Duodenal mucosa (tissue), 2 donors: ENCODE results near the gene ANKRD66.
"Not testable (repeated sequence)": the region's sequence is repeated elsewhere in the genome, so short reads cannot be mapped to it uniquely, and the experiment has no call there.

Source experiments
- H3K27ac ChIP-seq: one replicate; pipeline ENCODE4 v1.7.0; 2013; ENCODE audit warnings: low read depth, low read length
- H3K27me3 ChIP-seq, 2 donors: one replicate each; pipeline ENCODE4 v1.7.0; 2013; ENCODE audit warnings: low read length in 2 of 2, control low read depth in 1 of 2; ENCODE audit not compliant: insufficient read depth in 2 of 2, control insufficient read depth in 1 of 2
- H3K36me3 ChIP-seq, 2 donors: one replicate each; pipeline ENCODE4 v1.7.0; 2013; ENCODE audit warnings: low read length in 2 of 2, control low read depth in 1 of 2; ENCODE audit not compliant: insufficient read depth in 2 of 2, control insufficient read depth in 1 of 2
- H3K4me1 ChIP-seq, 2 donors: one replicate each; pipeline ENCODE4 v1.7.0; 2013; ENCODE audit warnings: low read length in 2 of 2, control low read depth in 1 of 2; ENCODE audit not compliant: insufficient read depth in 2 of 2, control insufficient read depth in 1 of 2
- H3K4me3 ChIP-seq, 2 donors: one replicate each; pipeline ENCODE4 v1.7.0; 2013; ENCODE audit warnings: low read length in 2 of 2, low read depth in 1 of 2
- H3K9ac ChIP-seq, 2 donors: one replicate each; pipeline ENCODE4 v1.7.0; 2013; ENCODE audit warnings: low read length in 2 of 2, low read depth in 1 of 2
- H3K9me3 ChIP-seq, 2 donors: one replicate each; pipeline ENCODE4 v1.7.0; 2013; ENCODE audit warnings: low read length in 2 of 2, control low read depth in 1 of 2; ENCODE audit not compliant: control insufficient read depth in 1 of 2

Gene ANKRD66

DNA sequence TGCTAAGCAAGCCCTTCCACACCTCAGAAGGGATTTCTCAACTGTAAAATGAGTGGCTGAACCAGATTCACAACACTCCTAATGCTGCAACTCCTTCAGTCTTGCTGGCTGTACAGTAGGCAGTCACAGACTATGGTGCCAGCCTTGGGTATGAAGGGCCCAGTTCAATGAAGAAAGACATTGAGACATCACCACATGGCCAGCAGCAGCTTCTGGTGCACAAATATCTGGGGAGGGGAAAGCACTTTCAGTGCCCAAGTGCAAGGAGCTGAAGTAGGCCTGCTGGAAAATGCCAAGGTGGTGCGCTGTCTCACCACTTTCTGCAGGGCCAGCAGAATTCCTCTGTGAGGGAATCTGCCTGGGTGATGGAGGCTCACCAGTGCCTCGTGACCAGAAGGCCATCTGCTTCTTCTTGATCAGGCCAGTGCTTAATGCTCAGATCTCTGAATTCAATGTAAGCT, 13.4 kb upstream of the ANKRD66 start:
- Histone ChIP-seq H3K4me3 (no peak overlapping the region), H3K36me3 (no peaks in the 10 kb centered on the region), H3K27ac (no peak overlapping the region), H3K9me3 (no peaks in the 10 kb centered on the region), H3K27me3 (peaks cover 21 to 33% of the 10 kb centered on the region in 2 donors), H3K9ac (no peak overlapping the region), H3K4me1 (peaks cover 5 to 7% of the 10 kb centered on the region in 2 donors)

DNA sequence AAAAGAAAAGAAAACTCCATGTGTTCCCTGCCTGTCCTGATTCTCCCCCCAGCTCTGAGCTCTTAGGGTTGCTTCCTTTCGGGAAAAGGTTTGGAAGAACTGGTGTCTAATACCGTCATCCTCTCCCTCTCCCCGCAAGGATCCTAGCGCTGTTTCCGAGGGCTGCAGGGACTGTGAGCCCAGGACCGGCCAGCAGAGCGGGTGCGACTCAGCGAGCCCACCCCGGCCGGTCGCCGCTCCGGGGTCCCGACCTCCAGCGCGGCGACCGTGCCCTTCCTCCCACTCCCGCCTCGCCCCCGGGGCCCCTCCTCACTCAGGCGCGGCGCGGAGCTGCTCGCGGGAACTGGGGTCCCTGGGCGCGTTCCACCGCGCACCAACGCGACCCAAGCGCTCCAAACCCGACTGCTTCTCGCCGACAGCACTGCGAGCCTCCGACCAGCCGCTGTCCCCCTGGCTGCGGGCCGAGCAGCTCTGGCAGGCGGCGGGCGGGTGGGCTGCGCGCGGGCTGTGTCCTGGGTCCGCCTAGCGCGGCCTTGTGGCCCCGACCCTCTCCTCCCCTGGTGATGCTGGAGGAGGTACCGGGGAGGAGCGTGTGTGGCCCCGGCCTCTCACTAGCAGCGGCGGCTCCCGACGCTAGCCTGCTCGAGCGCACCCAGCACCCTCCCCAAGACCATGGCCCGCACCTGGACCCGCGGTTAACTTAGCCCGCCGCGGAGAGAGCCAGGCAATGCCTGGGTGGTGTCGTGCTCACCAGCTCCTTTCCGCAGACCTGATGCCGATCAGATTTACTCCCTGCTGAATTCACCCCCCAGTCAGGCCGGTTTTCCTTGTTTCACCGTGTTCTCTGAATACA, 11.6 kb upstream of the ANKRD66 start, which contains the start of gene PLA2G7:
Gene PLA2G7, minus strand, starts transcription at position 509 of the 853 bp plus-strand sequence. CDS start 12,484 bp downstream, outside the sequence.
- H3K4me3 ChIP-seq = peak within 1 kb of the TSS; percentile 54 to 63
- H3K36me3 ChIP-seq = no peaks in the 10 kb centered on the region
- H3K9ac ChIP-seq = peak within 1 kb of the TSS; percentile 20 to 22
- peaks cover 5 to 7% of the 10 kb centered on the region in 2 donors for H3K4me1 ChIP-seq
- H3K9me3 ChIP-seq = no peaks in the 10 kb centered on the region
- peaks cover 21 to 33% of the 10 kb centered on the region in 2 donors for H3K27me3 ChIP-seq
- H3K27ac ChIP-seq = no peak within 1 kb of the TSS

DNA sequence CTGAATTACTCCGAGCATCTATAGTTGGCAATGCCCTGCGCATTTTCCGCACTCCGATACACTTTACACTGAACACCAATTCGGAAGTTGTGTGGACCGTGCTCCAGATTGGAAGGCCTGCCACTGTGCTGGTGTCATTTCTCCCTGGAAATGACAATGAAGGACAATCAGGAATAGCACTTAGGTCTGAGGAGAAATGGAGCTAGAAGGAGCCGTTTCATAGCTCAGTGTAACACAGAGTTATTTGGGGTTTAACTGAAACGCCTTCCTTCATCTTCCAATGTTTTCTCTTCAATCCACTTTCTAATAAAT, 11.1 kb upstream of the ANKRD66 start:
- H3K36me3 ChIP-seq = no peaks in the 10 kb centered on the region
- peak overlapping the region; percentile 54 to 63 for H3K4me3 ChIP-seq
- H3K9me3 ChIP-seq = no peaks in the 10 kb centered on the region
- H3K27me3 ChIP-seq = peaks cover 21 to 33% of the 10 kb centered on the region in 2 donors
- H3K4me1 ChIP-seq = peaks cover 5 to 7% of the 10 kb centered on the region in 2 donors
- H3K9ac ChIP-seq = peak overlapping the region in 1 of 2 donors; percentile 22
- H3K27ac ChIP-seq = no peak overlapping the region

DNA sequence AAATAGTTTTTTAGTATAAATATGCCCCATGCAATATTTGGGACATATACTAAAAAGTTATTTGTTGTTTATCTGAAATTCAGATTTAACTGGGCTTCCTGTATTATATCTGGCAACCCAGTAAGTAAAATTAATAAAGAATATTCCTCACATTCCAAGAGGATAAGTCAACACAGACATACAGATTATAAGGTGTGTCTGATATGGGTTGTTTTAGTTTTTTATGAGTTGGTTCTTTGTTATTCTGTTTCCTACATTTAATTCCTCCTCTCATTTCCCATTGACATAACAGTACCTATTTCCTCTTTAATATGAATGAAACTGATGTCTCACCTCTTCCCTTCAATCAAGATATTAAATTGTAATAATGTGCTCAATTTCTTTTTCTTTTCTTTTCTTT, 9.8 kb upstream of the ANKRD66 start:
- H3K27ac ChIP-seq = no peak overlapping the region
- H3K9me3 ChIP-seq = no peaks in the 10 kb centered on the region
- no peak overlapping the region for H3K4me3 ChIP-seq
- H3K9ac ChIP-seq = no peak overlapping the region
- peaks cover 21 to 33% of the 10 kb centered on the region in 2 donors for H3K27me3 ChIP-seq
- H3K36me3 ChIP-seq = no peaks in the 10 kb centered on the region
- H3K4me1 ChIP-seq = peaks cover 5 to 7% of the 10 kb centered on the region in 2 donors

DNA sequence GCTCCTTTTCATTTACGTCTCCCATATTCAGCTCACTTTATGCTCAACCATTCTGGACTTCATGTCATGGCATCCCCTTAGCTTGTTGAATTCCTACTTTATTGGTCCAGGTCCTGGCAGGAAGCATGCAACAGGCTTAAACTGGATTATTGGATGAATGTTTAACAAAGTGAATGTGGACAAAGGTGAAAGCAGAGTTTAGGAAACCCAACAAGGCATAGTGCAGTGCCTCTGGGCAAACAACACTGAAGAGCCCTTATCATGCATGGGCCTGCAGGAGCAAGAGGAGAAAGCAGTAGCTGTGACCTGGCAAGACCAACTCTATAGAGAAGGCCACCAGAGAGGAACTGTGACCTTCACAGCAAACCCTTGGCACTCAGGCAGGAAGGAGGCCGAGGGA, 5.3 kb upstream of the ANKRD66 start:
- H3K36me3 ChIP-seq = no peaks in the 10 kb centered on the region
- no peaks in the 10 kb centered on the region for H3K9me3 ChIP-seq
- H3K27me3 ChIP-seq = peaks cover under 1 to 7% of the 10 kb centered on the region in 2 donors
- H3K9ac ChIP-seq = no peak overlapping the region
- H3K4me3 ChIP-seq = no peak overlapping the region
- no peaks in the 10 kb centered on the region for H3K4me1 ChIP-seq
- H3K27ac ChIP-seq = no peak overlapping the region

DNA sequence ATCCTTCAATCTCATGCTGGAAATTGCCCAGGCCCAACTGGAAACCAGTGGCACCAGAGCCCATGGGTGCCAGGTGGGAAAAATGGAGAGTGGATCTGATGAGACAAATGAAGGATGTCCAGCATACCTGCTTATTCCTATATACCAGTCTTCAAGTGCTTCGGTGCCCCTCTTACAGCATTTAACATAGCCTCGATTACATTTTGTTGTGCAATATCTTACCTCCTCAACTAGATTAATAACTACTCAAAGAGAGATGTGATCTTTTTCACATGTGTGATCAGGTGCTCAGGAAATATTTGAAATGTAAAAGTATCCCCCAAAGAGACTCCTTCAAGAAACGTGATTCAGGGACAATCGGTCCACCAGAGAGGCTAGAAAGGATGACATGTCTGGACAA, 4.8 kb upstream of the ANKRD66 start:
- Histone ChIP-seq H3K9ac (no peak overlapping the region), H3K4me3 (no peak overlapping the region), H3K27me3 (peaks cover 0 to 5% of the 10 kb centered on the region in 2 donors), H3K27ac (no peak overlapping the region), H3K36me3 (no peaks in the 10 kb centered on the region), H3K4me1 (no peaks in the 10 kb centered on the region), H3K9me3 (no peaks in the 10 kb centered on the region)

DNA sequence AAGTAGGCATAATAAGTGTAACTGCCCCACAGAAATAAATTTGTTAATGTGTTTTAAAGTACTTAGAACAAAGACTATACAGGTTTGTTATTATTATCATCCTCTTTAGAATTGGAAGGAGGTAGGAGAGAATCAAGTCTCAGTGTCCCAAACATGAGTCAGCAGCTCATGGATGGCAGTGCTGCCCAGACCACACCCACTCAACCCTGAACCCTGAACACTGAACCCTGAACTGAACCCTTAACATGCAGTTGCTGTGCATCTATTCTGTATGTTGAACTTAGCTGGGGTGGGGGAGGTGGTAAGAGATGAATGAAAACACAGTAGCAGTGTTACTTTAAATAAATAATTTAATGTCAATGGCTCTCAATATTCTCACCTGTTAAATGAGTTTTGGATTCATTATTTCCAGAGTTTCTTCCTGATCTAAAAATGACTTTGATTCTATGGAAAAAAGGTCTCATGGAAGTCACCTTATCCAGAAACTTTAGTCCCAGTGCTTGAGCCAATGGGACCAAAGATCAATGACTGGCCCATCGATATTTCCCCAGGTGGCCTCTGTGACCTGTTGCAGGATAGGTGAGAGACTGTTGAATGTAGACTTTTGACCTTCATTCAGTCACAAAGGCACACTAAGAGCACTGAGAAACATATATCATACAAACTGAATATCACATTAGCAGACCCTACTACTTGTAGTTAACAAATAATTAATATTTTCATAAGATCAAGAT, 3.1 kb upstream of the ANKRD66 start:
- H3K9me3 ChIP-seq = no peaks in the 10 kb centered on the region
- no peaks in the 10 kb centered on the region for H3K4me1 ChIP-seq
- H3K27me3 ChIP-seq = no peaks in the 10 kb centered on the region
- no peak overlapping the region for H3K9ac ChIP-seq
- H3K27ac ChIP-seq = no peak overlapping the region
- H3K36me3 ChIP-seq = no peaks in the 10 kb centered on the region
- no peak overlapping the region for H3K4me3 ChIP-seq

DNA sequence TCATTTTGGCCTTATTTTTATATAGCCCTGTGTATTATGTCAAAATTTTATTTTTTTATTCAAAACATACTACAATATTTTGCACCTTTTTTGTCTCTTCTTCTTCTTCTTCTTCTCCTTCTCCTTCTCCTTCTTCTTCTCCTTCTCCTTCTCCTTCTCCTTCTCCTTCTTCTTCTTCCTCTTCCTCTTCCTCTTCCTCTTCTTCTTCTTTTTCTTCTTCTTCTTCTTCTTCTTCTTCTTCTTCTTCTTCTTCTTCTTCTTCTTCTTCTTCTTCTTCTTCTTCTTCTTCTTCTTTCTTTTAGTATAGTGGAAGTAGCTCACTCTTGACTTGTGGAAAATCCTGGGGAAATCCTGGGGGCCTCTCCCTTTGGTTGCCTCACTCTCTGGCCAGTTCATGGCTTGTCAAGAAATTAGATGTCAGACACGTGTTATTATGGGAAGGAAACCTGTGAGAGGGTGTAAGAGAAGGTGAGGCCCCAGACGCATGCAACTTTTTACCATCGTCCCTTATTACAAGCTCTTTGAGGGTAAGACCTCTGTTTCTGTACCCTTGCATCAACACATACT, 2.5 kb upstream of the ANKRD66 start:
- not testable (repeated sequence) for H3K36me3 ChIP-seq, H3K27me3 ChIP-seq, H3K27ac ChIP-seq, H3K9me3 ChIP-seq, H3K4me3 ChIP-seq, H3K9ac ChIP-seq, H3K4me1 ChIP-seq

DNA sequence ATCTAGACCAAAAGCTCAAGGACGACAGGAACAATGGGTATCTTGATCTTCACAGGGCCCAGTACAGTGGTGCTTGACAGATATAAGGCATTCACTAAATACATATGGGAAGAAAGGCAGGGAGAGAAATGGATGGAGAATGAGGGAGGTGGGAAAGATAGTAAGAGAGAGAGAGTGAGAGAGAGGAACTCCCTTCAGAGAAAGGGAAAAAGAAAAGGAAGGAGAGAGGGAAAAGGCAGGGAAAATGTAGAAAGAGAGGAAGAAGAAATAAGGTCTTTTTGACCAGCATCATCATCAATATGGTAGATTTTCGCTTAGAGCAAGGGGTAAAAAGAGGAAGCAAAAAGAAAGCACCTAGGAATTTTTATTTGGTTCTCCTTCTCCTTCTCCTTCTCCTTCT, 760 bp upstream of the ANKRD66 start:
- Histone ChIP-seq H3K9ac (no peak overlapping the region), H3K4me3 (no peak overlapping the region)

DNA sequence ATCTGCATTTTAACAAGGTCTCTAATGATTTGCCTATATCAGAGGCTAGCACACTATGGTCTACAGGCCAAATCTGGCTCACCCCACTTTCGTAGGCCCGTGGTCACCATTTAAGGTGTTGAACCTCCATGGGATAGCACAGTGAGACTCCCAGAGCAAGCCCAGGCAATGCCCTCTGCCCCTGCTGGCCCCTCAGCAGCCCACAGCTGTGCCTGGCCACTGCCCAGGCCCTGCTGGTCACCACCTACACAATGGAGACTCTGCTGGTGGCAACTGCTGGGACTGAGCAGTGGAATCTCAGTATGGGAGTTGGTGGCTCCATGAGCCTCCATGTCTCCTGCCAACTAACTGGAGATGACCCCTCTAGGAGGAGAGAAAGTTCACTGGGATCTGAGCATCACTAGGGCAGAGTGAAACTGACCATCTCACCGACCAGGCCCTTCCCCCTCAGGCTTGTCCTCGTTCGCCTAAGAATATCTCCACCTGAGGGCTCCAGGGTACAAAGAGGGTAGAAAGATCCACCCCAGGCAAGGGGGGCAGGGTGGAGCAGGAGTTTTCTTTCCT, 2.3 kb downstream of the ANKRD66 start:
- H3K27me3 ChIP-seq = no peaks in the 10 kb centered on the region
- no peaks in the 10 kb centered on the region for H3K4me1 ChIP-seq

More for the DNA sequence above, 760 bp upstream of the ANKRD66 start:
- Histone ChIP-seq H3K4me1 (no peaks in the 10 kb centered on the region), H3K36me3 (no peaks in the 10 kb centered on the region), H3K27ac (no peak overlapping the region), H3K27me3 (no peaks in the 10 kb centered on the region), H3K9me3 (no peaks in the 10 kb centered on the region)

More for the DNA sequence above, 2.3 kb downstream of the ANKRD66 start:
- Histone ChIP-seq H3K4me3 (no peak overlapping the region), H3K36me3 (no peaks in the 10 kb centered on the region), H3K9me3 (no peaks in the 10 kb centered on the region), H3K9ac (no peak overlapping the region), H3K27ac (no peak overlapping the region)
